KMS-11 (cell line): ENCODE measurements around the gene DNMT1.

Experiments used
- H2AFZ ChIP-seq: fragments of 200-600 bp; sonication (generic); 2 replicates; pipeline ENCODE4 v1.6.1; 2016; ENCODE audit warnings: antibody characterized with exemption, mixed run types, low read depth
- H3K27ac ChIP-seq: fragments of 200-600 bp; sonication (generic); 2 replicates; pipeline ENCODE4 v1.6.1; 2016; ENCODE audit warnings: mild to moderate bottlenecking, mixed run types
- H3K27me3 ChIP-seq: fragments of 200-600 bp; sonication (generic); 2 replicates; pipeline ENCODE4 v1.6.1; 2017; ENCODE audit warnings: mild to moderate bottlenecking, low read depth, mixed run types, moderate library complexity; ENCODE audit not compliant: insufficient read depth
- H3K36me3 ChIP-seq: fragments of 200-600 bp; sonication (generic); 2 replicates; pipeline ENCODE4 v1.6.1; 2017; ENCODE audit warnings: mild to moderate bottlenecking, mixed run types; ENCODE audit not compliant: insufficient read depth
- H3K4me1 ChIP-seq: fragments of 200-600 bp; sonication (generic); 2 replicates; pipeline ENCODE4 v1.6.1; 2016; ENCODE audit warnings: mild to moderate bottlenecking, low read depth, mixed run types; ENCODE audit not compliant: poor library complexity, severe bottlenecking
- H3K4me2 ChIP-seq: fragments of 200-600 bp; sonication (generic); 2 replicates; pipeline ENCODE4 v1.7.0; 2016; ENCODE audit warnings: mild to moderate bottlenecking, mixed run types
- H3K4me3 ChIP-seq: fragments of 200-600 bp; sonication (generic); IDR thresholded peaks from 2 replicates; pipeline ENCODE4 v1.6.1; 2017; ENCODE audit warnings: low read depth, low read length, mixed read lengths; ENCODE audit not compliant: insufficient read depth
- H3K79me2 ChIP-seq: fragments of 200-600 bp; sonication (generic); 2 replicates; pipeline ENCODE4 v1.6.1; 2016; ENCODE audit warnings: low read depth, mixed run types; ENCODE audit not compliant: insufficient read depth
- H3K9ac ChIP-seq: fragments of 200-600 bp; sonication (generic); 2 replicates; pipeline ENCODE4 v1.6.1; 2016; ENCODE audit warnings: mild to moderate bottlenecking, mixed run types
- H4K20me1 ChIP-seq: fragments of 200-600 bp; sonication (generic); 2 replicates; pipeline ENCODE4 v1.6.1; 2016; ENCODE audit warnings: mild to moderate bottlenecking, mixed run types; ENCODE audit not compliant: insufficient read depth
- CTCF ChIP-seq: fragments of 200-600 bp; sonication (generic); conservative IDR thresholded peaks from 2 replicates; pipeline ENCODE4 v1.6.1; 2017; ENCODE audit warnings: low read depth, mild to moderate bottlenecking, antibody characterized with exemption, low read length, moderate library complexity, mixed read lengths

The DNMT1 gene

GRCh38 chr19:10113592-10113963 lies 81.2 kb downstream of the DNMT1 start:
- H3K4me3 ChIP-seq = no peak overlapping the region
- no peaks in the 10 kb centered on the region for H4K20me1 ChIP-seq
- H2AFZ ChIP-seq = no peak overlapping the region
- no peak for TF ChIP-seq CTCF
- peaks cover 50% of the 10 kb centered on the region for H3K4me1 ChIP-seq
- peaks cover 10% of the 10 kb centered on the region; the same call in 1 of the 2 replicates for H3K36me3 ChIP-seq
- H3K79me2 ChIP-seq = peaks cover 15% of the 10 kb centered on the region; the same call in 1 of the 2 replicates
- no peaks in the 10 kb centered on the region for H3K27me3 ChIP-seq
- H3K27ac ChIP-seq = no peak overlapping the region; the same call in 1 of the 2 replicates
- H3K4me2 ChIP-seq = 0 out of 2 replicates have a peak overlapping the region, but pooled peaks have one; percentile 40
- no peak overlapping the region for H3K9ac ChIP-seq

- Histone ChIP-seq H3K27me3 (no peaks in the 10 kb centered on the region), H3K79me2 (peaks cover 19% of the 10 kb centered on the region), H3K4me2 (peak overlapping the region; percentile 40), H2AFZ (no peak overlapping the region), H3K4me3 (no peak overlapping the region), H3K36me3 (peaks cover 16% of the 10 kb centered on the region; the same call in 1 of the 2 replicates), H3K4me1 (peaks cover 56% of the 10 kb centered on the region), H3K9ac (no peak overlapping the region), H3K27ac (peak overlapping the region; percentile 60), H4K20me1 (no peaks in the 10 kb centered on the region)
- peak; percentile 65 for TF ChIP-seq CTCF
Observed at GRCh38 chr19:10112895-10113591, 81.7 kb downstream of the DNMT1 start.

- Histone ChIP-seq H3K4me1 (peaks cover 64% of the 10 kb centered on the region), H4K20me1 (no peaks in the 10 kb centered on the region), H3K4me2 (peak overlapping the region; percentile 40), H3K9ac (no peak overlapping the region), H3K79me2 (peaks cover 27% of the 10 kb centered on the region), H3K4me3 (no peak overlapping the region), H3K27me3 (no peaks in the 10 kb centered on the region), H3K36me3 (peaks cover 20% of the 10 kb centered on the region; the same call in 1 of the 2 replicates), H2AFZ (no peak overlapping the region), H3K27ac (peak overlapping the region; percentile 60)
- no peak for TF ChIP-seq CTCF
Observed at GRCh38 chr19:10112037-10112761, 82.6 kb downstream of the DNMT1 start.

GRCh38 chr19:10111405-10111811 lies 83.3 kb downstream of the DNMT1 start, which contains the start of gene P2RY11:
Gene P2RY11 (plus strand): TSS chr19:10111693. CDS start chr19:10111722, 29 bp downstream.
- Histone ChIP-seq H3K27ac (peak within 1 kb of the TSS; percentile 60; the same call in 1 of the 2 replicates), H4K20me1 (no peaks in the 10 kb centered on the region), H3K79me2 (peaks cover 35% of the 10 kb centered on the region), H2AFZ (no peak within 1 kb of the TSS), H3K9ac (no peak within 1 kb of the TSS), H3K27me3 (no peaks in the 10 kb centered on the region), H3K4me1 (peaks cover 67% of the 10 kb centered on the region), H3K36me3 (peaks cover 20% of the 10 kb centered on the region; the same call in 1 of the 2 replicates), H3K4me3 (no peak within 1 kb of the TSS), H3K4me2 (peak within 1 kb of the TSS; percentile 40)
- TF ChIP-seq CTCF = no peak
